IMR-90 (cell line): ENCODE results near the gene LBH. TPM values are rescaled to one million over a fixed set of nuclear protein-coding genes. Genes with fewer than 3 reads are reported as not detected.

Experiments used
- ATAC-seq: fragments of 200-7000 bp; cut with Tn5 transposase; 2 replicates; pipeline ENCODE4 v1.9.1; 2020; ENCODE audit warnings: low read depth, mild to moderate bottlenecking, moderate library complexity
- BruUV-seq: library from RNA; stranded (reverse); fragments of 400-500 nt; replicated peaks from 2 replicates; lab custom pipeline; 2021; lab: Mats Ljungman, UMichigan
- CTCF ChIA-PET: fragments of 300-600 bp; formaldehyde crosslinking; extraction: SDS; loops from one replicate; lab custom pipeline; 2021; ENCODE audit warnings: antibody characterized with exemption; lab: Yijun Ruan, JAX
- POLR2A ChIA-PET: fragments of 300-600 bp; sonication (Branson Sonifier 250); formaldehyde crosslinking; loops from one replicate; lab custom pipeline; 2022; ENCODE audit warnings: antibody characterized with exemption; ENCODE audit not compliant: unreplicated experiment; lab: Charles Lee
- DNase-seq: peaks from one replicate; pipeline ENCODE4 v3.0.0; 2013
- H2AFZ ChIP-seq: replicated peaks from 2 replicates; pipeline ENCODE3; 2013; ENCODE audit warnings: low read length, mild to moderate bottlenecking; ENCODE audit not compliant: poor library complexity
- H2AK5ac ChIP-seq: 2 replicates; pipeline ENCODE4 v1.6.1; 2013; ENCODE audit warnings: low read depth, low read length, inconsistent platforms
- H2AK9ac ChIP-seq: replicated peaks from 2 replicates; pipeline ENCODE3; 2013; ENCODE audit warnings: mild to moderate bottlenecking, low read depth, low read length, moderate library complexity; ENCODE audit not compliant: poor library complexity
- H2BK120ac ChIP-seq: 2 replicates; pipeline ENCODE4 v1.6.1; 2013; ENCODE audit warnings: low read depth, low read length, inconsistent platforms
- H2BK15ac ChIP-seq: 3 replicates; pipeline ENCODE4 v1.6.1; 2013; ENCODE audit warnings: low read depth, low read length, inconsistent platforms
- H2BK20ac ChIP-seq: 2 replicates; pipeline ENCODE4 v1.6.1; 2013; ENCODE audit warnings: low read depth, mild to moderate bottlenecking, inconsistent platforms, low read length, moderate library complexity
- H2BK5ac ChIP-seq: 2 replicates; pipeline ENCODE4 v1.6.1; 2013; ENCODE audit warnings: mild to moderate bottlenecking, low read depth, low read length, inconsistent platforms; ENCODE audit not compliant: poor library complexity, severe bottlenecking
- H3K14ac ChIP-seq: replicated peaks from 2 replicates; pipeline ENCODE4 v1.6.1; 2013; ENCODE audit warnings: low read depth, low read length, inconsistent platforms
- H3K18ac ChIP-seq: 2 replicates; pipeline ENCODE4 v1.6.1; 2013; ENCODE audit warnings: low read depth, low read length, control low read depth
- H3K23ac ChIP-seq: 2 replicates; pipeline ENCODE4 v1.6.1; 2013; ENCODE audit warnings: low read depth, low read length, inconsistent platforms
- H3K27ac ChIP-seq: 2 replicates; pipeline ENCODE4 v1.5.1; 2013; ENCODE audit warnings: mild to moderate bottlenecking, control low read depth, low read length; ENCODE audit not compliant: insufficient read depth
- H3K27me3 ChIP-seq: 2 replicates; pipeline ENCODE4 v1.6.1; 2013; ENCODE audit warnings: low read length; ENCODE audit not compliant: control insufficient read depth, insufficient read depth
- H3K36me3 ChIP-seq: 2 replicates; pipeline ENCODE4 v1.6.1; 2013; ENCODE audit warnings: low read length, mixed read lengths; ENCODE audit not compliant: control insufficient read depth, insufficient read depth
- H3K4ac ChIP-seq: 2 replicates; pipeline ENCODE4 v1.6.1; 2013; ENCODE audit warnings: low read depth, low read length, inconsistent platforms
- H3K4me1 ChIP-seq: 2 replicates; pipeline ENCODE4 v1.6.1; 2013; ENCODE audit warnings: low read length, mixed read lengths; ENCODE audit not compliant: control insufficient read depth, insufficient read depth
- H3K4me2 ChIP-seq: 2 replicates; pipeline ENCODE4 v1.6.1; 2013; ENCODE audit warnings: low read depth, mild to moderate bottlenecking, control low read depth, low read length, moderate library complexity
- H3K4me3 ChIP-seq: 2 replicates; pipeline ENCODE4 v1.5.1; 2013; ENCODE audit warnings: low read depth, mild to moderate bottlenecking, control low read depth, low read length, moderate library complexity; ENCODE audit not compliant: insufficient read depth
- H3K56ac ChIP-seq: 2 replicates; pipeline ENCODE4 v1.6.1; 2013; ENCODE audit warnings: low read length, inconsistent platforms; ENCODE audit not compliant: insufficient read depth; ENCODE audit errors: extremely low read depth
- H3K79me1 ChIP-seq, 2 experiments: 2 replicates each; pipeline ENCODE4 v1.6.1; 2013; ENCODE audit warnings: low read length in 2 of 2, inconsistent platforms in 1 of 2, low read depth in 1 of 2
- H3K9ac ChIP-seq: 2 replicates; pipeline ENCODE4 v1.6.1; 2013; ENCODE audit warnings: low read depth, low read length, control low read depth
- H3K9me1 ChIP-seq: 2 replicates; pipeline ENCODE4 v1.6.1; 2013; ENCODE audit warnings: low read length, inconsistent platforms; ENCODE audit not compliant: insufficient read depth
- H3K9me3 ChIP-seq: 2 replicates; pipeline ENCODE4 v1.6.1; 2013; ENCODE audit warnings: low read length; ENCODE audit not compliant: control insufficient read depth, insufficient read depth
- H4K20me1 ChIP-seq: 2 replicates; pipeline ENCODE4 v1.6.1; 2013; ENCODE audit warnings: low read length, inconsistent platforms; ENCODE audit not compliant: insufficient read depth
- H4K5ac ChIP-seq: 2 replicates; pipeline ENCODE4 v1.6.1; 2013; ENCODE audit warnings: mild to moderate bottlenecking, low read depth, low read length, control low read depth
- H4K8ac ChIP-seq, 2 experiments: 2 replicates each; pipeline ENCODE4 v1.6.1; 2013; ENCODE audit warnings: low read depth in 2 of 2, low read length in 2 of 2, control low read depth in 1 of 2, inconsistent platforms in 1 of 2
- H4K91ac ChIP-seq: 2 replicates; pipeline ENCODE4 v1.6.1; 2013; ENCODE audit warnings: low read depth, low read length, inconsistent platforms; ENCODE audit not compliant: insufficient read depth
- BHLHE40 ChIP-seq: fragments of 150-350 bp; IDR thresholded peaks from 2 replicates; pipeline ENCODE4 v1.6.1; 2016; ENCODE audit warnings: mild to moderate bottlenecking, low read depth, low read length
- CEBPB ChIP-seq: IDR thresholded peaks from 2 replicates; pipeline ENCODE4 v1.6.1; 2012; ENCODE audit warnings: low read depth, low read length, improper control_type of control experiment
- CHD1 ChIP-seq: IDR thresholded peaks from 2 replicates; pipeline ENCODE4 v1.6.1; 2012; ENCODE audit warnings: low read depth, low read length, improper control_type of control experiment
- CTCF ChIP-seq: conservative IDR thresholded peaks from 2 replicates; pipeline ENCODE4 v1.5.1; 2012; ENCODE audit warnings: mild to moderate bottlenecking, low read depth, low read length, improper control_type of control experiment
- ELK1 ChIP-seq: fragments of 150-350 bp; IDR thresholded peaks from 2 replicates; pipeline ENCODE4 v1.6.1; 2016; ENCODE audit warnings: low read depth, mild to moderate bottlenecking, low read length, moderate library complexity, borderline replicate concordance
- FOS ChIP-seq: fragments of 150-350 bp; IDR thresholded peaks from 2 replicates; pipeline ENCODE4 v1.6.1; 2016; ENCODE audit warnings: low read depth, low read length
- MAFK ChIP-seq: IDR thresholded peaks from 2 replicates; pipeline ENCODE4 v1.6.1; 2012; ENCODE audit warnings: low read depth, low read length, improper control_type of control experiment
- MAZ ChIP-seq: IDR thresholded peaks from 2 replicates; pipeline ENCODE4 v1.6.1; 2012; ENCODE audit warnings: low read depth, mild to moderate bottlenecking, low read length, improper control_type of control experiment, moderate library complexity, borderline replicate concordance
- MXI1 ChIP-seq: IDR thresholded peaks from 2 replicates; pipeline ENCODE4 v1.6.1; 2012; ENCODE audit warnings: low read depth, mild to moderate bottlenecking, low read length, moderate library complexity, borderline replicate concordance
- NFE2L2 ChIP-seq: fragments of 150-350 bp; IDR thresholded peaks from 2 replicates; pipeline ENCODE4 v1.6.1; 2016; ENCODE audit warnings: low read depth, mild to moderate bottlenecking, low read length
- POLR2A ChIP-seq: IDR thresholded peaks from 2 replicates; pipeline ENCODE4 v1.6.1; 2012; ENCODE audit warnings: mild to moderate bottlenecking, low read depth, low read length
- RAD21 ChIP-seq: IDR thresholded peaks from 2 replicates; pipeline ENCODE4 v1.6.1; 2012; ENCODE audit warnings: low read length, improper control_type of control experiment
- RCOR1 ChIP-seq: IDR thresholded peaks from 2 replicates; pipeline ENCODE4 v1.6.1; 2012; ENCODE audit warnings: mild to moderate bottlenecking, low read length, improper control_type of control experiment; ENCODE audit not compliant: insufficient replicate concordance
- RFX5 ChIP-seq: IDR thresholded peaks from 2 replicates; pipeline ENCODE4 v1.8.0; 2012; ENCODE audit warnings: low read depth, mild to moderate bottlenecking, low read length, moderate library complexity
- SMC3 ChIP-seq: fragments of 150-350 bp; IDR thresholded peaks from 2 replicates; pipeline ENCODE4 v1.6.1; 2016; ENCODE audit warnings: low read depth, mild to moderate bottlenecking, antibody characterized with exemption, low read length, moderate library complexity
- USF2 ChIP-seq: fragments of 150-350 bp; IDR thresholded peaks from 2 replicates; pipeline ENCODE4 v1.6.1; 2017; ENCODE audit warnings: mild to moderate bottlenecking, antibody characterized with exemption, low read length, low read depth
- WGBS, 2 experiments: methylation state at CpG; one replicate each; pipeline versions ENCODE4 v1.1.5 to v1.1.7; 2013; ENCODE audit warnings: missing lambda C conversion rate in 2 of 2; ENCODE audit not compliant: insufficient read length in 1 of 2; ENCODE audit errors: extremely low coverage in 2 of 2; 5-methylcytosine and 5-hydroxymethylcytosine counted together
- dilution Hi-C: fragments of 300-500 bp; cut with HindIII; formaldehyde crosslinking; loops from one replicate; pipeline ENCODE4 v1.14.3; 2018; ENCODE audit warnings: low sequenced_read_pairs; ENCODE audit not compliant: unreplicated experiment
- in situ Hi-C: fragments of 300-500 bp; cut with MboI; formaldehyde crosslinking; loops from 3 replicates; pipeline ENCODE4 v1.14.3; 2019; ENCODE audit warnings: low sequenced_read_pairs, inconsistent platforms, mixed read lengths
- intact Hi-C: fragments of 100-400 bp; cut with micrococcal nuclease; formaldehyde crosslinking; loops from 2 replicates; pipeline ENCODE4 v1.10.0; 2022
- polyA plus RNA-seq, 3 experiments: library from polyadenylated mRNA; depleted of rRNA; stranded (reverse); fragments of >200 nt; gene quantifications; 2 replicates each; pipeline ENCODE4 v1.2.3, GENCODE V29; 2012; ENCODE audit warnings: low replicate concordance in 1 of 3
- total RNA-seq: library from RNA; depleted of rRNA; stranded (reverse); fragments of >200 nt; gene quantifications from 2 replicates; pipeline ENCODE4 v1.2.3, GENCODE V29; 2012

Gene LBH
- total and polyA plus RNA-seq, 2 of the 4 experiments (the other 2 are of a cell fraction): 158 to 202 TPM

GRCh38 chr2:30191819-30192271 lies 39.5 kb upstream of the LBH start:
- H2AFZ ChIP-seq: no peak overlapping the region
- H3K14ac ChIP-seq: no peak overlapping the region
- TF ChIP-seq CEBPB (no peak), POLR2A (no peak), BHLHE40 (no peak), SMC3 (no peak), FOS (no peak), CTCF (no peak), MAFK (no peak), NFE2L2 (no peak), MXI1 (no peak), ELK1 (no peak), USF2 (no peak), RAD21 (no peak), RCOR1 (no peak), MAZ (no peak), RFX5 (no peak), CHD1 (no peak)
- peak overlapping the region in 1 of 2 experiments; percentile 88; a peak in 2 of 4 replicates for H4K8ac ChIP-seq
- in situ Hi-C loops: no loop called here
- no peaks in the 10 kb centered on the region for H3K79me1 ChIP-seq
- no peak for ATAC-seq
- no peak overlapping the region for H3K56ac ChIP-seq
- no peak overlapping the region for H3K23ac ChIP-seq
- no peaks in the 10 kb centered on the region for H3K9me3 ChIP-seq
- H3K4me2 ChIP-seq: no peak overlapping the region
- no TSS peak for BruUV-seq
- H2BK15ac ChIP-seq: no peak overlapping the region; the same call in 2 of the 3 replicates
- POLR2A ChIA-PET: no interaction called here
- peak overlapping the region; percentile 27; the same call in 1 of the 2 replicates for H3K27ac ChIP-seq
- H3K9ac ChIP-seq: no peak overlapping the region
- CTCF ChIA-PET: interaction anchor here (0.9 kb wide), 1 partner anchor 13 kb away, joined by 3 read pairs; no protein-coding TSS in a partner anchor
- no CpG with 5 or more reads among the region's 7 CpGs for WGBS, 2 experiments
- H4K5ac ChIP-seq: no peak overlapping the region; the same call in 1 of the 2 replicates
- H2BK20ac ChIP-seq: no peak overlapping the region
- H3K4me1 ChIP-seq: peaks cover 9% of the 10 kb centered on the region
- peaks cover 4% of the 10 kb centered on the region; the same call in 1 of the 2 replicates for H3K9me1 ChIP-seq
- no peak overlapping the region for H2BK5ac ChIP-seq
- dilution Hi-C loops: no loop called here
- H3K36me3 ChIP-seq: no peaks in the 10 kb centered on the region
- intact Hi-C loops: no loop called here
- H3K4ac ChIP-seq: no peak overlapping the region
- H3K4me3 ChIP-seq: no peak overlapping the region
- H4K91ac ChIP-seq: peak overlapping the region; percentile 16; the same call in 1 of the 2 replicates
- peaks cover 1% of the 10 kb centered on the region for H3K27me3 ChIP-seq
- H2AK5ac ChIP-seq: peak overlapping the region; percentile 59; the same call in 1 of the 2 replicates
- no peak overlapping the region for H2BK120ac ChIP-seq
- no peak for DNase-seq
- no peaks in the 10 kb centered on the region for H4K20me1 ChIP-seq
- peak overlapping the region; percentile 60; the same call in 1 of the 2 replicates for H3K18ac ChIP-seq
- no peak overlapping the region for H2AK9ac ChIP-seq
